ENCODE measurements around the gene COA8.

Gene COA8

DNA sequence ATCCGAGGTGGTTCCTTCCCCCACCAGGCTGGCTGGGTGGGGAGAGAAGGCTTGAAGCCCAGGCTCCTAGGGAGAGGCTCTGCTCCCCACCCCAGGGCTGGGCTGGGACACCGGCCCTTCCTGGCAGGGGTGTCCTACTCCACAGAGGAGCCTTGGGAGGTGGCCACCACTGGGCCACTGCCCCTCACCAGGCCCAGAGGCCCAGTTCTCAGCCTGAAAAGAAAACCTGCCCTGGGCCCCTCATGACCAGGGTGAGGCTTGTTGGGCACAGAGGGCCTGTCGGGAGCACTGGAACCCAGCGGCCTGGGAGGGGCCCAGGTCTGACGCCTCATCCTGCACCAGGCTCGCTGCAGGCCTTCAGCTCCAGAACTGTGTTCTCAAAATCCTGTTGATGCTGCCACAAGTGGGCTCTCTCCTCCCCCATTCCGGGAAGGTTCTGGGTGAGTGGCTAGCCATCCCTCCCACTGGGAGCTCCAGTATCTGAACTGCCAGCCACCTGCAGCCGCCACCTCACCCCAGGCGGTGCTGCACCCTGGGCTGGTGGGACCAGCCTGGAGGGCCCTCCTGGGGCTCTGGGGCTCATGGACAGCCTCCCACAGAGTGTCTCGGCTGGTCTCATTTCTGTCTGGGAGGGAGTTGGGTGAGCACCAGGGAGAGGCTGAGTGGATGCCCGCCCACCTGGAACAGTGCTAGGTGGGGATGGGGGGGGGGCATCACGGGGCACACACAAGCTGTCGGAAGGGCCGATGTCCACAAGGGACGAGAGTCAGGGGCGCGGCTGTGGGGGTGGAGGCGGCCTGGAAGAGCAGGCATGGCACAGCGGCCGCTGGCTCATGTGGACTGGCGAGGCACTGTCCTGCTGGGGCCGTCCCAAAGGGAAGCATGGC lies 12.1 kb upstream of the COA8 start:
- DNase-seq = no peak

DNA sequence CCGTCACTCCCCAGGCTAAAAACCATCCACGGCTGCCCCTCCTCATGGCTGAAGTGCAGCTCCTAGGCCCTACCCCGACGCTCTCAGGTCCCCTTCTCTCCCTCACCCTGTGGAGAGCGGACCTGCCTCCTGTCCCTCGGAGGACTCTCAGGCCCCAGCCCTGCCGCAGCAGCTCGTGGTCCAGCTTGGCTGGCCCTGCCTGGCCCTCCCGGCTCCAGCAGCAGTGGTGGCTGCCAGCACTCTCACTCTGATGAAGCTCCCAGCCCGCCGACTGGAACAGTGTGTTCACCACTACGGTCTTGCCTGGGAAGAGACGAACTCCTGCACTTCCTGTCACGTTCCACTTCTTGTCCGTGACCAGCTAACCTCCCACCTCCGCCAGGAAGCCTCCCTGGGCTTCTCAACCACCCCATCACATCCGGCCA lies 11.4 kb upstream of the COA8 start:
- DNase-seq = no peak

DNA sequence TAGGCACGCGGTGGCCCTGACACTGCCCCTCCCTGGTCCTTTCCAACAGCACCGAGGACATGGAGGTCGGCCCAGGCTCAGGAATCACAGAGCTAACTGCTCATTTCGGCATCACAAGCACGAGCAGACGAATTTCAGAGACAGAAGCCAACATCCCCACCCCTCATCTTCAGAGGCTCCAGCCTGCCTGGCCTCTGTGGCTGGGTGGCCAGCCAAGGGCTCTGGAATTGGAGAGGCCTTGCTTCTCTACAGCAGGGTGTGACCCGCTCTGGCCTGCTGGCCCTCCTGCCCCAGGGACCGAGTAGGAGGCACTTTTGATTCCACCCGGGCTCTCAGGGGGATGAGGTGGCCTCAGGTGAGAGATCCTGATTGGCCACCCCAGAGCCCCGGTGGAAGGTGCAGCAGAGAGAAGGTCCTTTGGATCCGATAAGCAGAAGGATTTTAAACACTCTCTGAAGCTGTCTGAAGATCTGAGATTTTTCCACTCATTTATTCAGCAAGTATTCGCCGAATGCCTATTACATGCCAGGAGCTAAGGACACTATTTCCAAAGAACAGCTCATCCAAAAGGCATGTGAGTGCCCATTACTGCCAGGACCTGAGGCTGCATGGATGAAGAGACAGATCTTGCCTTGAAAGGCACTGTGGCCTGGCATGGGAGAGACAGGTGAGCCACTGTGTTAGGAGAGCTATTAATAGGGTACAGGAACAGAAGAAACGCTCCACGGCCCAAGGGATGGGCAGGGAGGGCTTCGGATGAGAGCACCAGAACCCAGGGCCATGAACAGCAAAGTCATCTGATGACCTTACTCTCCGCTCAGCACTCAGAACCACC lies 10.5 kb upstream of the COA8 start:
- no peak for DNase-seq

DNA sequence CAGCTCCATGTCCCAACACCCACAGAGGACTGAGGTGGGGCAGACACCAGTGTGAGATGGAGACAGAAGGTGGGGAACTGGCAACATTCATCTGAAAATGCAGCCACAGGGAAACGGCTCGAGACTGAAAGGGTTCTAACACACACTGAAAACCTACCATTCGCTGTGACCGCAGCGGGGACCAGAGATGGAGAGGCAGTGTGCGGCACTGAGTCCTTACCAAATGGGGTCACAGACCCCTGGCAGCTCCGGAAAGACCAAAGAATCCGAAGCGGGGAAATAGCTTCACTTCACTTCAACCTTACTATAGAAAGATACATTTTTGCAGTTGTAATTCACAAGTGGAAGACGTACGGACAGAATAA lies 9.9 kb upstream of the COA8 start:
- DNase-seq = no peak

DNA sequence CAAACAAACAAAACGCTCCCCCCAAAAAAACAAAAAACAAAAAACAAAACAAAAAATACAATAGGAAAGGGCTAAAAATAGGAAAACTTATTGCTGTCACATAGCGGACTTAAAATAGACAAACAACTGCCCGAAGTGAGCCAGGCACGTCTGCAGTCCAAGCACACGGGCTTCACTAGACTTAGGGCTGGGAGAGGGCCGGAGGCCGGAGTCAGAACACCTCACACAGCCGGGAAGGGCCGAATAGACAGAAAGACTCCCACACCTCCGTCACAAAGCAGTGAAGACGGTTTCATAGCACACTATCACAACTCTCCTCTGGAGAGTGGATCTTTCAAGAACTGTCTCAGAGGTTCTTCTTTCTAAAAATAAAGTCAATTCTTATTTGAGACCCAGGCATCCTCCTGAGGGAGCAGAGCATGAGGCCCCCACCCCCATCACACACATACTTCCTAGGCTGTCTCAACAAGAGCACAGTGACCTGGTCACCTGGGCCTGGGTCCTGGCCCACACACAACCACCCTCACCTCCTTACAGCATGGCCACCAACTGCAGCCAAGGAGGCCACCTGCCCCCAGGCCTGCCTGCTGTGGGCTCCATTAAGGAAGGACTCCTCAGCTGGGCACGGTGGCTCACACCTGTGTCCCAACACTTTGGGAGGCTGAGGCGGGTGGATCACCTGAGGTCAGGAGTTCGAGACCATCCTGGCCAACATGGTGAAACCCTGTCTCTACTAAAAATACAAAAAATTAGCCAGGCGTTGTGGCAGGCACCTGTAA lies 7.0 kb upstream of the COA8 start:
- DNase-seq = no peak

DNA sequence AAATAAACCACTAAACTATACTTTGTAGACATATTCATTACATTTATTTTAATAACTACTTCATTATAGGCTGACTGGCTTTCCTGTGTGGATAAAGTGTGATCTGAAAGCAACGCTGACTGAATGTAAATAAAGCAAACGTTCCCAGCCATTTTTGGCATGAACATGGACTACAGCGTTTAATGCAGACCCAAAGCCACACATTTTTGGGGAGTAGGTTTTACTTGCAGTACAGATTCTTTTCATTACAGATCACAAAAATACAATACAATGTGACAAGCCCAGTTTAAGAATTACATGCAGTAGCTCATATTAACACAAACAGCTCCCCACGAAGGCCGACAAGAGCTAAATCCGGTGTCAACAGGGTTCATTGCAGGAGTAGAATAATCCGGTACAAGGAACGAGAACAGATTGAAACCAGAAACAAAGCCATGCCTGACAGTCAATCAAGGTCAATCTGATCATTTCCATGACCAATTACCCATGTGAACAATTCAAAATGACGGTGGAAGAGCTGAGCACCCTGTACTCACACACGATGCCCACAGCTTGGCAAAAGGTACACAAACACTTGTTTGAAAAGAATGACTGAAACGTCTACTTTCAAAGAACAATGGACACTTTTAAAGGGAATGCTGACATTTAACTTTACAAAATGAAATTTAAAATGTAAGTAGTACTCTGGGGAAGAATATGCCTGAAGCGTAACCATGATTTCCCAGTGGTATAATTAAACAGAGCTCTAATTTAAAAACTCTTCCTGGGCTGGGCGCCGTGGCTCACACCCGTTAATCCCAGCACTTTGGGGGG lies 5.6 kb upstream of the COA8 start:
- DNase-seq = no peak

DNA sequence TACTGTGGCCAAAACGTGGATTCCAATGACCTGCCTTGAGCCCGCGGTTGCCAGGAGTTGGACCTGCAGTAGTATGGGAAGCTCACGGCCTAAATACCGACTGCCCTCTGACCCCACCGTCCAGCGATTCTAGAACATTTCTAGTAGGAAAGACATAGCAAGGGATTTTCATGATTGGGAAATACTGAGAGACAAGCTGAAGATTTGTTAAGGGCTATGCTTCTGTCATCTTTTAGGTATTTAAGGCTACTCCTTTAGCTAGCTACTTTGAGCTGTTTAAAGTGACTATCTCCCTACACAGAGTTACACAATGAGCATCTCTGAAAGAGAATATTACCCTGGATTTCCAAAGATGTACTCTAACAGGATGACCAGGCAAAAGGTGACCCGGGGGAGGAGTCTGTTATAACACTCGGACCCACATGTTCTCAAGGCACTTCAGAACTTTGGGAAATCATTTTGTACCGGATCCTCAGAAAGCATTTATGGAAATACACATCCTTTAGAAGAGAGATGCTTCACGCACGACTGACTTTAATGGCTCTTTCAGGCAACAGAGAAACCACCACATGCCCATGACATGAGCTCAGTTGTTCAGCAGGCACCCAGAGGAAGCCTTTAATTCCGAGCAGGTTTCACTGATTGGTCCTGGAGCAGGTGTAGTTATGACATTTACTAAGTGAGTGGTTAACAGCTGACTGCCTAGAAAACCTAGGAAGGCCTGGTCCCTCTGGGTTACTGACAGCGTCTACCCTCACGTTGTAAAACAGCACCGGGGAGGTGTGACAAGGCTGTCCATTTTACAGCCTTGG lies 4.5 kb upstream of the COA8 start:
- DNase-seq = no peak

DNA sequence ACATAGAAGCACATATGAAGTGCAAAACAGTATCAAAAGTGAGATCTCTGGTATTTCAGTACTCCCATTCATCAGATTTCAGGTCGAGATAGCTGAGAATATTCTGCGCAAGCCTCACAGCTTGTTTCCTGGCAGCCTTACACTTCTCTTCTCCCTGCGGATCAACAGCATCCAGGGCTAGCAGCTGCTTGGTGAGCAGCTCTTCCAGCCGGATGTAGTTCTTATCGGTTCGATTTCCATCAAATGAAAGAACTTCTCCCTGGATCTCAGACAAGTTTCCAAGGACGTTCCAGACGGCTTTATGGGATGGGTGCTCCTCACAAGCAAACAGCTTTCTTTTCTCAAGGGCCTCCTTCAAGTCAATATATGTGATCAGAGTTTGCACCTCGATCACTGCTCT lies 3.0 kb upstream of the COA8 start:
- DNase-seq = no peak

DNA sequence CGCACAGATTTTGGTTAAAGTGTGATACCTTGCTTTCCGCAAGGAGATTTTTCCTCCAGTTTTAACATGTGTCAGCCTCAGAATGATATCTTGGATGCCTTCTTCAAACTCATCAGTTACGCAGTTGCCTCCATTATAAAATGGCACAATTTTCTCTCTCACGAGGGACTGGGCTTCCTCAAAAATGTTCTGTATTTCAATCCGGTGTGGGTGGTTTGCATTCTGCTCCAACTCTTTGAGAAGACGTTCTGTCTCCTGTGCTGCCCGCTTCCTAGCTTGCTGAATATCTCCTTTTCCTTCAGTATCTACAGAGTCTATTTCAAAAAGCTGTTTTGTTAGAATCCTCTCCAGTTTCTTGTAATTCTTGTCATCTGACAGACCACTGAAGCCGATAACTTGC lies 2.1 kb upstream of the COA8 start:
- no peak for DNase-seq

DNA sequence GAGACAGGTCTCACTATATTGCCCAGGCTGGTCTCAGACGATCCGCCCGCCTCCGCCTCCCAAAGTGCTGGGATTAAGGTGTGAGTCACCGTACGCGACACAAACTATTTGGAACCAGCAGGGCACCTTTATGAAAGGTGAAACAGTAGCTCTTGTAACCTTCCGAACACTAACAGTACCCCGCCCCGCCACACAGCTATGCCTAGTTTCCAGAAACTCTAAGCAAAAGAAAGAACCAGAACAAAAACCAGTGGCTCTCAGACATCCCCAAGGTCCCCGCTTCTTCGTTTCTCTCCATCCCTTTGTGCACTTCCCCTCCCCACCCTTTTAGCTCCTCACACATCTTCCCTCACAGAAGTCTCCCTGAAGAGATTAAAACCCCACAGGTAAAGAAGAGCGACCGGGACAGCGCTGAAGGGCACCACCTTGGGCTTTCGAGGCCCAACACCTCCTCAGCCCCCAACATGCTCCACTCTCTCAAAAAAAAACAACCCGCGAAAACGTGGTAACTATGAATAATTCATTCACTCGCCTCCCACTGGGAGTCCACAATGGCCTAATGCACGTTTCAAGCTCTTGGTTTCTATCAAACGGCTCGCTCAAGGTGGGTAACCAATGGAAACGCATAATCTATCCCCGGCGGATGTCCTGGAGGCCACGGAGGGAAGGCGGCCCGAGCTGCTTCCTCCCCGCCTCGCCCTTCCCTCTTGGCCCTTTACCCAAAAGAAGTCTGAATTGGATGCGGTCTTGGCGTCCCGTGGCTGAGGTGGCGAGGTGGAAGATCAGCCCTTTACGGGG lies 1.2 kb upstream of the COA8 start:
- no peak for DNase-seq

DNA sequence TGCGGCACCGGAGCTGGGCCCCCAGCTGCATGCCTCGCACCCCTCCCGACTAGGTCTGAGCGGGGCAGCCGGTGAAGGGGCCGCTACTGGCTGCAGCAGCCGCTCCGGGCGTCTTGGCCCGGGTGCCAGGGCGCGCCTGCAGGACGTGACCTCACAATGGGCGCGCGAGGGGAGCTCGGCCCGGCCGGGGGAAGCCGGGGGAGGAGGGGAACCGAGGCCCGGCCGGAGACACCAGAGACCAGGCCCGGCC lies 656 bp upstream of the COA8 start:
- DNase-seq = no peak

DNA sequence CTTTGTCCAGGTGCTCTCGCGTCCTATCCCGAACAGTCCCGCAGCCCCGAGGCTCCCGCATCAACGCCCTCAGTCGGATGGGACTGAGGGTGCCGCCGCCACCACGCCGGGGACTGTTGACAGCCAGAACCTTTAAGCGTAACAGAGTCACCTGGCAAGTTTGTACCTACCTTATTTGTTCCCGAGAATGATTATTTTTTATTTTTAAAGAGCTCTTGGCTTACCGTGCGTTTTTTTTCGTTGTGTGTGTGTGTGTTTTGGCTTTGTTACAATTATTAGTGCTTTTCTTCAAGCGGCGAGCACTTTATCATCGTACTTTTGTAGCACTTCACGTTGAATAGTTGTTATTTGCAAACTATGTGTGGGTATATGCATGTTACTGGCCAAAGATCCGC lies 463 bp downstream of the COA8 start:
- DNase-seq = no peak

DNA sequence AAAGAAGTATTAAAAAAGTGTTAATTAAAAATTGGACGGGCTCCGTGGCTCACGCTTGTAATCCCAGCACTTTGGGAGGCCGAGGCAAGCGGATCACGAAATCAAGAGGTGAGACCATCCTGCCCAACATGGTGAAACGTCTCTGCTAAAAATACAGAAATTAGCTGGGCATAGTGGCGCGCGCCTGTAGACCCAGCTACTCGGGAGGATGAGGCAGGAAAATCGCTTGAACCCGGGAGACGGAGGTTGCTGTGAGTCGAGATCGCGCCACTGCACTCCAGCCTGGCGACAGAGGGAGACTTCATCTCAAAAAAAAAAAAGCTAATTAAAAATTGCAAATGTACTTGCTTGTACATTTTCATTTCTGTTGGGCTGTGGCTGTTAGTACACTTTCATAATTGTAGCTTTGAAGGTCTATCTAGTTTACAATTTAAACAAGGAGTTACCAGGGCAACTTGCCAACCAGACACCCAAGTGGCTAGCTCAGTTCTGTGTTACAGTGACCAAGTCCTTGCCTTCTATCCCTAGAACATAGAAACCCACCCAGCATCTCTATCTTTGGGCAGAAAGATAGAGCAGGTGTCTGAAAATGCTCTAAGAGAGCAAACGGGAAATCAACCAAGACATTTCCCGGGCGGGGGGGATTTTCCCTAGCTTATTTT lies 1.2 kb downstream of the COA8 start:
- no peak for DNase-seq

DNA sequence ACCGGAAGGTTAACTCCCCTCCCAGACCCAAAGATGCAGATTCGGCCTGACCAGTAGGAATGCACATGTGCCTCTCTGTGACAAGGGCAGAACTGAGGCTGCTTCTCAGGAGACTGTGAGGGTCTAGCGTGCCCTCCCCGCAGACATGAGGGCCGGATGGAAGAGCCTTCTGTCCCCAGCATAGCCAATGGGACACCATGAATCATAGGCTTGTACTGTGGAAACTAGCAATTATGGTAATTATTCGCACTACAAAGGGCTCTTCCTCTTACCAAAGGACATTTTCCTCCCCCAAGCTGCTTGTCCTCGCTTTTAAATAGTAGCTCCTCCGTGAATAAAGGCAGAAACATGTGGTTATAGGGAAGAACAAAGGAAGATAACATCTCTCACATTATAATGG lies 6.2 kb downstream of the COA8 start:
- no peak for DNase-seq

DNA sequence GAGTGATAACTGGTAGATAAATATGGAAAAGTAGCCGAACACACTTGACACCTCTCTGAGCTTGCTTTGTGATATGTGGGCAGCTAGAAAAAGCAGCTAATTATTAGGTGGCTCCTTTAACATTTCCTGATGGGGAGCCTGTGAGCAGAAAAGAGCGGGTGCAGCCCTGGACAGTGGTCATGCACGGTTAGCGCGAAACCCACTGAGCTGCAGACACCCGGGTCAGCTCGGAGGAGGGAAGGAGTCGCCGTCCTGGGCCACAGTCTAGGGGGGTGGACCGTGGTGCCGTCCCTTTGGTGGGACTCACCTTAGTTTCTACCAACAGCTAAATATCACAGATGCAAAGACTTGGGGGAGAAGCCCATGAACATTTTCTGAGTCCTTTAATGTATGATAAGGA lies 6.6 kb downstream of the COA8 start:
- DNase-seq = no peak

DNA sequence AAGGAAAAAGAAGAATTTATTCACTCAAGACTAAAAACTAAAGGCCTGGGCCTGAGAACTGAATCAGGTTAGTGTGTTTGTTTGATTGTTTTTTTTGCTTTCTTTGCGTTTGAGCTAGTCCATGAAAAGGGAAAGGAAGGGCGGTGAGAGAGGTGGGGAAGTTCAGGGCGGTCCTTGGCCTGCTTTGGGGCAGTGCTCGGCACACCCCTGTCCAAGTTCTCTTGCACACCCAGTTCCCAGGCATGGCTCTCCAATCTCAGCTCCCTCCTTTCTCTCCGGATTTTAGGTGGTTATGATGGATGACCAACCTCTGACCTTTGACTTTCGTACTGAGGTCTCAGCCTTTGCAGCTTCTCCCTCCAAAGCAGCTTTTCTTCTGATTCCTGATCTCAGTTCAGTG lies 11.3 kb downstream of the COA8 start:
- DNase-seq = no peak

DNA sequence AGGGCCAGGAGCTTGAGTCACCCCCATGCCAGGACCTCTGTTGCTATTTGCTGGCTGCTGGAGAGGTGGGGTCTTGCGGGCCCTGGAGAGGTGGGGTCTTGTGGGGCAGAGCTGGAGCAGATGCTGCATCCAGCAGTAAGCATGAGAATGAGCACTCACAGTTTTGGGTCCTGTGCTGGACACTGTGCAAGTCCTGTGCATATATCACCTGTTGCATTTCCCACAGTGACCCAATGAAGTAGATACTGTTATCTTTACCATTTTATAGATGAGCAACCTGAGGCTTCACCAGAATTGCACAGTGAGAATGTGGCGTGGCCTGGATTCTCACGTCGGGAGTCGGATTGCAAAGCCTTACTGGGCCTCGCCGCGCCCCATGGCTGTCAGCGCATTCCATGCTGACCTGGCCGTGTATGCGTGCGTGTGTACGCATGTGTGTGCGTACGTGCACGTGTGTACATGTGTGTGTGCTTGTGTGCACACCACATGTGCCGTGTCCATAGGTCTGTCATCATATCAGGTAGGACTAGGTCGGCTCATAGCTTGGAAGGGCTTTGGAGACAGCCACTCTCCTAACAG lies 12.0 kb downstream of the COA8 start:
- DNase-seq = no peak

DNA sequence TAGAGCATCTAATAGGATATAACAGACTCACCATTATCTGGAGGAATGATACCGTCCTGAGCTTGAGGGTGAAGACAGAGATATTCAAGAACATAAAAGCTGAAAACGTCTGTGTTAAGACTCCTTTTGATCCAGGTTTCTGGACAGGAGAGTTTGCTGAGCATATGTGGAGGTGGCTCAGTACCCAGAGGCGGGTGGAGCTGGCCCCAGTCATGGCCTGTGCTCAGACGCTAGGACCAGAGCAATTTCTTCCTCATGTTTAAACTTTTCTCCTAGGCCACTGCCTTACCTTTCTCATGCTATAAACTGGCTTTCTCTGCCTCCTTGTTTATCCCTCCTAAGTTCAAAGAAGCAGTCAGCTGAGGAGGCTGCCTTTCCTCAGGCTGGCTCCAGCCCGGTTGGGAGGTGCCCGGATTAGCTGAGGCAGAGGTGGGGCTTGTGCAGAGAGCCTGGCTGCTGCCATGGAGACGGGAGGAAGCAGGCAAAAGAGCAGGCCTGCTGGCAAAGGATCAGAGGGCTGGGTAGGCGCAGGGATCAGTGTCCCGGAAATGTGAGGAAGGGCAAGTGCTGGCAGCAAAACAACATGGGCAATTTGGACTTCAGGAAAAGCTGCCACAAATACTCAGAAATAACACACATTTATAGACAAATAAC lies 13.7 kb downstream of the COA8 start:
- no peak for DNase-seq

DNA sequence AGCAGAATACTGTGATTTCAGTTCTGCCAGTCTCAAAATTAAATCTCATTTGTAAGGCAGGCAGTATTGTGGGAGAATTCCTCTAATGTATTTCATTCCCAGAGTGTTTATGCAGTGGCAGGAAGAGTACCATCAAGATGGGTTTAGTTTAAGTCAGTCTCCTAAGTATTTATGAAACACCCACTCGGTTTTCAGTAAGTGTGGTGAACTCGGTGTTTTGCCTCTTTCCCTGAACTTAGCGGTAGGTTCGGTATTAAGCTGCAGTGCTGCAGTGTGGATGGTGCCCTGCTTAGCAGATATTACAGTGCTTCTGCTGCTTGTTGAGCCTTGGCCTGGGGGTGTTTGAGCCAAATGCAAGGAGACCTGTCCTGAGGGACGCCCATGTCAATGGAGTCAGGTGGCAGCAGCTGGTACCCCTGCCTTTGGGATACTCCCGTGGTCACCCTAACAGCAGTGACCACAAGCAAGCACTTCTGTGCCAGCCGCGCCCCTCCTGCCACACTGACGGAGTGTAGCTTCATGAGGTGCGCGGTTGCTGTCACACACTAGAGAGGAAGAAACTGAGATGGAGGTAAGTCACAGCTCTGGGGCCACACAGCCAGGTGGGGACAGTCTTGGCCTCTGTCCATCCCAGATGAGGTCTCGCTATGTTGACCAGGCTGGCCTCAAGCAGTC lies 15.8 kb downstream of the COA8 start:
- no peak for DNase-seq
